HepG2 (cell line): ENCODE results near the gene RHOT2. TPM values are rescaled to one million over a fixed set of nuclear protein-coding genes. Genes with fewer than 3 reads are reported as not detected.
A peak's percentile ranks its signal among the peaks of the same experiment; 100 is the strongest.

Source experiments
- AHR ChIP-seq: IDR thresholded peaks from 2 replicates; pipeline ENCODE4 v1.6.1; 2018; ENCODE audit warnings: missing genetic modification reagents, missing compliant biosample characterization
- HNF4A ChIP-seq: sonication (generic); formaldehyde crosslinking; IDR thresholded peaks from 2 replicates; pipeline ENCODE4 v1.4.0; 2020; ENCODE audit warnings: missing genetic modification reagents
- MAX ChIP-seq: IDR thresholded peaks from 2 replicates; pipeline ENCODE4 v1.6.1; 2012; ENCODE audit warnings: inconsistent platforms
- MIXL1 ChIP-seq: IDR thresholded peaks from 2 replicates; pipeline ENCODE4 v1.6.1; 2016
- NR2F6 ChIP-seq, 2 experiments: IDR thresholded peaks; 2 replicates each; pipeline ENCODE4 v1.6.1; 2016; ENCODE audit warnings: antibody characterized with exemption in 1 of 2, mild to moderate bottlenecking in 1 of 2
- POLR2A ChIP-seq, 2 experiments: IDR thresholded peaks; 2 replicates each; pipeline ENCODE4 v1.6.1; 2011; ENCODE audit warnings: low read depth in 2 of 2, low read length in 2 of 2, mild to moderate bottlenecking in 1 of 2, moderate library complexity in 1 of 2; ENCODE audit not compliant: insufficient read depth in 1 of 2
- RFXAP ChIP-seq: sonication (generic); formaldehyde crosslinking; IDR thresholded peaks from 2 replicates; pipeline ENCODE4 v1.4.0; 2020; ENCODE audit warnings: missing genetic modification reagents, borderline replicate concordance
- ZNF160 ChIP-seq: sonication (generic); formaldehyde crosslinking; IDR thresholded peaks from 2 replicates; pipeline ENCODE4 v1.8.0; 2022; ENCODE audit warnings: mild to moderate bottlenecking, inconsistent platforms, missing genetic modification reagents
- ZNF543 ChIP-seq: sonication (generic); formaldehyde crosslinking; IDR thresholded peaks from 2 replicates; pipeline ENCODE4 v1.4.0; 2020; ENCODE audit warnings: mild to moderate bottlenecking, missing genetic modification reagents
- ZNF549 ChIP-seq: sonication (generic); formaldehyde crosslinking; IDR thresholded peaks from 2 replicates; pipeline ENCODE4 v1.5.0; 2020; ENCODE audit warnings: missing genetic modification reagents
- ZNF672 ChIP-seq: sonication (generic); formaldehyde crosslinking; IDR thresholded peaks from 2 replicates; pipeline ENCODE4 v1.8.1; 2022; ENCODE audit warnings: missing genetic modification reagents
- ZNF703 ChIP-seq: sonication (generic); formaldehyde crosslinking; IDR thresholded peaks from 2 replicates; pipeline ENCODE4 v1.5.1; 2020; ENCODE audit warnings: missing genetic modification reagents, mild to moderate bottlenecking, moderate library complexity, borderline replicate concordance
- polyA plus RNA-seq, 8 experiments: library from polyadenylated mRNA; depleted of rRNA in 3 of 8; stranded (reverse) in 7 of 8; unstranded in 1 of 8; fragments of >200 nt; fragmentation: Illumina TruSeq in 4 of 8; extraction: Trizol in 4 of 8; gene quantifications; 2 replicates each; pipeline versions ENCODE4 v1.2.1 to v1.2.3, GENCODE V29; 2011 to 2016; ENCODE audit warnings: low read depth in 4 of 8, missing spikeins in 1 of 8, mixed read lengths in 1 of 8; ENCODE audit not compliant: insufficient read depth in 1 of 8
- total RNA-seq, 5 experiments: library from RNA; depleted of rRNA; stranded (reverse); fragments of >200 nt; fragmentation: Illumina TruSeq; extraction: Trizol; gene quantifications; 2 replicates each; pipeline ENCODE4 v1.2.3, GENCODE V29; 2016; ENCODE audit warnings: low read depth in 1 of 5
- TF ChIP-seq, protein P1 (sequence below): sonication (generic); formaldehyde crosslinking; IDR thresholded peaks from 2 replicates; pipeline ENCODE4 v1.4.0; 2020; ENCODE audit warnings: missing genetic modification reagents, borderline replicate concordance
- TF ChIP-seq, protein P2 (sequence below): sonication (generic); formaldehyde crosslinking; IDR thresholded peaks from 2 replicates; pipeline ENCODE4 v1.5.0; 2020; ENCODE audit warnings: mild to moderate bottlenecking, missing genetic modification reagents, borderline replicate concordance
- TF ChIP-seq, protein P3 (sequence below): sonication (generic); formaldehyde crosslinking; IDR thresholded peaks from 2 replicates; pipeline ENCODE4 v1.5.0; 2020; ENCODE audit warnings: mild to moderate bottlenecking, missing genetic modification reagents
- TF ChIP-seq, protein P4 (sequence below): IDR thresholded peaks from 2 replicates; pipeline ENCODE4 v1.6.1; 2016; ENCODE audit warnings: low read depth, control low read depth

The RHOT2 gene
- total and polyA plus RNA-seq, 2 of the 13 experiments (the other 11 are each of a cell fraction or from before 2014, with no cell fraction given): 63.6 to 76.9 TPM

- TF ChIP-seq, protein P1, sequence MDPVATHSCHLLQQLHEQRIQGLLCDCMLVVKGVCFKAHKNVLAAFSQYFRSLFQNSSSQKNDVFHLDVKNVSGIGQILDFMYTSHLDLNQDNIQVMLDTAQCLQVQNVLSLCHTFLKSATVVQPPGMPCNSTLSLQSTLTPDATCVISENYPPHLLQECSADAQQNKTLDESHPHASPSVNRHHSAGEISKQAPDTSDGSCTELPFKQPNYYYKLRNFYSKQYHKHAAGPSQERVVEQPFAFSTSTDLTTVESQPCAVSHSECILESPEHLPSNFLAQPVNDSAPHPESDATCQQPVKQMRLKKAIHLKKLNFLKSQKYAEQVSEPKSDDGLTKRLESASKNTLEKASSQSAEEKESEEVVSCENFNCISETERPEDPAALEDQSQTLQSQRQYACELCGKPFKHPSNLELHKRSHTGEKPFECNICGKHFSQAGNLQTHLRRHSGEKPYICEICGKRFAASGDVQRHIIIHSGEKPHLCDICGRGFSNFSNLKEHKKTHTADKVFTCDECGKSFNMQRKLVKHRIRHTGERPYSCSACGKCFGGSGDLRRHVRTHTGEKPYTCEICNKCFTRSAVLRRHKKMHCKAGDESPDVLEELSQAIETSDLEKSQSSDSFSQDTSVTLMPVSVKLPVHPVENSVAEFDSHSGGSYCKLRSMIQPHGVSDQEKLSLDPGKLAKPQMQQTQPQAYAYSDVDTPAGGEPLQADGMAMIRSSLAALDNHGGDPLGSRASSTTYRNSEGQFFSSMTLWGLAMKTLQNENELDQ (CRISPR knock-in tag): no peak
- TF ChIP-seq, protein P2, sequence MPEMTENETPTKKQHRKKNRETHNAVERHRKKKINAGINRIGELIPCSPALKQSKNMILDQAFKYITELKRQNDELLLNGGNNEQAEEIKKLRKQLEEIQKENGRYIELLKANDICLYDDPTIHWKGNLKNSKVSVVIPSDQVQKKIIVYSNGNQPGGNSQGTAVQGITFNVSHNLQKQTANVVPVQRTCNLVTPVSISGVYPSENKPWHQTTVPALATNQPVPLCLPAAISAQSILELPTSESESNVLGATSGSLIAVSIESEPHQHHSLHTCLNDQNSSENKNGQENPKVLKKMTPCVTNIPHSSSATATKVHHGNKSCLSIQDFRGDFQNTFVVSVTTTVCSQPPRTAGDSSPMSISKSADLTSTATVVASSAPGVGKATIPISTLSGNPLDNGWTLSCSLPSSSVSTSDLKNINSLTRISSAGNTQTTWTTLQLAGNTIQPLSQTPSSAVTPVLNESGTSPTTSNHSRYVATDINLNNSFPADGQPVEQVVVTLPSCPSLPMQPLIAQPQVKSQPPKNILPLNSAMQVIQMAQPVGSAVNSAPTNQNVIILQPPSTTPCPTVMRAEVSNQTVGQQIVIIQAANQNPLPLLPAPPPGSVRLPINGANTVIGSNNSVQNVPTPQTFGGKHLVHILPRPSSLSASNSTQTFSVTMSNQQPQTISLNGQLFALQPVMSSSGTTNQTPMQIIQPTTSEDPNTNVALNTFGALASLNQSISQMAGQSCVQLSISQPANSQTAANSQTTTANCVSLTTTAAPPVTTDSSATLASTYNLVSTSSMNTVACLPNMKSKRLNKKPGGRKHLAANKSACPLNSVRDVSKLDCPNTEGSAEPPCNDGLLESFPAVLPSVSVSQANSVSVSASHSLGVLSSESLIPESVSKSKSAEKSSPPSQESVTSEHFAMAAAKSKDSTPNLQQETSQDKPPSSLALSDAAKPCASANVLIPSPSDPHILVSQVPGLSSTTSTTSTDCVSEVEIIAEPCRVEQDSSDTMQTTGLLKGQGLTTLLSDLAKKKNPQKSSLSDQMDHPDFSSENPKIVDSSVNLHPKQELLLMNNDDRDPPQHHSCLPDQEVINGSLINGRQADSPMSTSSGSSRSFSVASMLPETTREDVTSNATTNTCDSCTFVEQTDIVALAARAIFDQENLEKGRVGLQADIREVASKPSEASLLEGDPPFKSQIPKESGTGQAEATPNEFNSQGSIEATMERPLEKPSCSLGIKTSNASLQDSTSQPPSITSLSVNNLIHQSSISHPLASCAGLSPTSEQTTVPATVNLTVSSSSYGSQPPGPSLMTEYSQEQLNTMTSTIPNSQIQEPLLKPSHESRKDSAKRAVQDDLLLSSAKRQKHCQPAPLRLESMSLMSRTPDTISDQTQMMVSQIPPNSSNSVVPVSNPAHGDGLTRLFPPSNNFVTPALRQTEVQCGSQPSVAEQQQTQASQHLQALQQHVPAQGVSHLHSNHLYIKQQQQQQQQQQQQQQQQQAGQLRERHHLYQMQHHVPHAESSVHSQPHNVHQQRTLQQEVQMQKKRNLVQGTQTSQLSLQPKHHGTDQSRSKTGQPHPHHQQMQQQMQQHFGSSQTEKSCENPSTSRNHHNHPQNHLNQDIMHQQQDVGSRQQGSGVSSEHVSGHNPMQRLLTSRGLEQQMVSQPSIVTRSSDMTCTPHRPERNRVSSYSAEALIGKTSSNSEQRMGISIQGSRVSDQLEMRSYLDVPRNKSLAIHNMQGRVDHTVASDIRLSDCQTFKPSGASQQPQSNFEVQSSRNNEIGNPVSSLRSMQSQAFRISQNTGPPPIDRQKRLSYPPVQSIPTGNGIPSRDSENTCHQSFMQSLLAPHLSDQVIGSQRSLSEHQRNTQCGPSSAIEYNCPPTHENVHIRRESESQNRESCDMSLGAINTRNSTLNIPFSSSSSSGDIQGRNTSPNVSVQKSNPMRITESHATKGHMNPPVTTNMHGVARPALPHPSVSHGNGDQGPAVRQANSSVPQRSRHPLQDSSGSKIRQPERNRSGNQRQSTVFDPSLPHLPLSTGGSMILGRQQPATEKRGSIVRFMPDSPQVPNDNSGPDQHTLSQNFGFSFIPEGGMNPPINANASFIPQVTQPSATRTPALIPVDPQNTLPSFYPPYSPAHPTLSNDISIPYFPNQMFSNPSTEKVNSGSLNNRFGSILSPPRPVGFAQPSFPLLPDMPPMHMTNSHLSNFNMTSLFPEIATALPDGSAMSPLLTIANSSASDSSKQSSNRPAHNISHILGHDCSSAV (CRISPR knock-in tag): no peak
- no peak for TF ChIP-seq HNF4A (CRISPR knock-in tag)
- TF ChIP-seq NR2F6 (IDR thresholded peaks at IDR 0.05): no peak
- no peak for TF ChIP-seq NR2F6 (CRISPR knock-in tag; IDR thresholded peaks at IDR 0.05)
- no peak for TF ChIP-seq RFXAP (CRISPR knock-in tag)
- TF ChIP-seq, protein P3, sequence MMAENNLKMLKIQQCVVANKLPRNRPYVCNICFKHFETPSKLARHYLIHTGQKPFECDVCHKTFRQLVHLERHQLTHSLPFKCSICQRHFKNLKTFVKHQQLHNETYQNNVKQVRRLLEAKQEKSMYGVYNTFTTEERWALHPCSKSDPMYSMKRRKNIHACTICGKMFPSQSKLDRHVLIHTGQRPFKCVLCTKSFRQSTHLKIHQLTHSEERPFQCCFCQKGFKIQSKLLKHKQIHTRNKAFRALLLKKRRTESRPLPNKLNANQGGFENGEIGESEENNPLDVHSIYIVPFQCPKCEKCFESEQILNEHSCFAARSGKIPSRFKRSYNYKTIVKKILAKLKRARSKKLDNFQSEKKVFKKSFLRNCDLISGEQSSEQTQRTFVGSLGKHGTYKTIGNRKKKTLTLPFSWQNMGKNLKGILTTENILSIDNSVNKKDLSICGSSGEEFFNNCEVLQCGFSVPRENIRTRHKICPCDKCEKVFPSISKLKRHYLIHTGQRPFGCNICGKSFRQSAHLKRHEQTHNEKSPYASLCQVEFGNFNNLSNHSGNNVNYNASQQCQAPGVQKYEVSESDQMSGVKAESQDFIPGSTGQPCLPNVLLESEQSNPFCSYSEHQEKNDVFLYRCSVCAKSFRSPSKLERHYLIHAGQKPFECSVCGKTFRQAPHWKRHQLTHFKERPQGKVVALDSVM (CRISPR knock-in tag): no peak
- 0 out of 2 replicates have a peak, but pooled peaks have one; percentile 6 for TF ChIP-seq MAX
- TF ChIP-seq AHR (CRISPR knock-in tag): no peak
- TF ChIP-seq, protein P4, sequence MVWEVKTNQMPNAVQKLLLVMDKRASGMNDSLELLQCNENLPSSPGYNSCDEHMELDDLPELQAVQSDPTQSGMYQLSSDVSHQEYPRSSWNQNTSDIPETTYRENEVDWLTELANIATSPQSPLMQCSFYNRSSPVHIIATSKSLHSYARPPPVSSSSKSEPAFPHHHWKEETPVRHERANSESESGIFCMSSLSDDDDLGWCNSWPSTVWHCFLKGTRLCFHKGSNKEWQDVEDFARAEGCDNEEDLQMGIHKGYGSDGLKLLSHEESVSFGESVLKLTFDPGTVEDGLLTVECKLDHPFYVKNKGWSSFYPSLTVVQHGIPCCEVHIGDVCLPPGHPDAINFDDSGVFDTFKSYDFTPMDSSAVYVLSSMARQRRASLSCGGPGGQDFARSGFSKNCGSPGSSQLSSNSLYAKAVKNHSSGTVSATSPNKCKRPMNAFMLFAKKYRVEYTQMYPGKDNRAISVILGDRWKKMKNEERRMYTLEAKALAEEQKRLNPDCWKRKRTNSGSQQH (CRISPR knock-in tag): no peak
- no peak for TF ChIP-seq ZNF543 (CRISPR knock-in tag)
- no peak for TF ChIP-seq ZNF160
- no peak for TF ChIP-seq ZNF549 (CRISPR knock-in tag)
- TF ChIP-seq ZNF703 (CRISPR knock-in tag): no peak
- no peak for TF ChIP-seq ZNF672 (CRISPR knock-in tag)
- TF ChIP-seq POLR2A (IDR thresholded peaks at IDR 0.05; ENCODE audit: insufficient read depth in 1 of 2, low read depth in 2 of 2, low read length in 2 of 2): peak in 1 of 2 experiments; percentile 65; a peak in 2 of 4 replicates
- TF ChIP-seq MIXL1 (CRISPR knock-in tag): no peak
Measured at GRCh38 chr16:647173-647902, 20.6 kb upstream of the RHOT2 start (continued).
